ENCODE results near the gene PAPPA2.
"Not testable (repeated sequence)": the region's sequence is repeated elsewhere in the genome, so short reads cannot be mapped to it uniquely, and the experiment has no call there.

The PAPPA2 gene

GRCh38 chr1:176543360-176544129, 80.6 kb downstream of the PAPPA2 start:
- ATAC-seq (replicated peaks) (no peak), DNase-seq (no peak)
- no peak overlapping the region for H3K27ac Mint-ChIP-seq

GRCh38 chr1:176545034-176545639, 82.2 kb downstream of the PAPPA2 start:
- Mint-ChIP-seq H3K4me1 (ENCODE audit: low read depth in 2 of 2) (no peaks in the 10 kb centered on the region), H3K36me3 (ENCODE audit: insufficient read depth) (no peaks in the 10 kb centered on the region), H3K27ac (no peak overlapping the region), H3K9me3 (peaks cover 5 to 6% of the 10 kb centered on the region in 2 donors), H3K27me3 (peaks cover 0 to 6% of the 10 kb centered on the region in 2 donors), H3K4me3 (no peak overlapping the region)
- ATAC-seq (replicated peaks) (no peak), DNase-seq (no peak)

More at GRCh38 chr1:176543360-176544129, 80.6 kb downstream of the PAPPA2 start:
- Mint-ChIP-seq H3K36me3 (ENCODE audit: insufficient read depth) (no peaks in the 10 kb centered on the region), H3K27me3 (peaks cover 0 to 6% of the 10 kb centered on the region in 2 donors), H3K4me1 (ENCODE audit: low read depth in 2 of 2) (no peaks in the 10 kb centered on the region), H3K9me3 (peaks cover 6 to 8% of the 10 kb centered on the region in 2 donors), H3K4me3 (no peak overlapping the region)

GRCh38 chr1:176546825-176547224, 83.8 kb downstream of the PAPPA2 start:
- no peak overlapping the region for H3K4me3 Mint-ChIP-seq
- H3K9me3 Mint-ChIP-seq: peaks cover 0 to 7% of the 10 kb centered on the region in 2 donors
- no peaks in the 10 kb centered on the region for H3K4me1 Mint-ChIP-seq (ENCODE audit: low read depth in 2 of 2)
- no peak for ATAC-seq (replicated peaks)
- peaks cover 7 to 15% of the 10 kb centered on the region in 2 donors for H3K27me3 Mint-ChIP-seq
- no peak overlapping the region for H3K27ac Mint-ChIP-seq
- no peaks in the 10 kb centered on the region for H3K36me3 Mint-ChIP-seq (ENCODE audit: insufficient read depth)
- DNase-seq: no peak

- Mint-ChIP-seq H3K27me3 (peaks cover 46 to 49% of the 10 kb centered on the region in 2 donors), H3K27ac (no peak overlapping the region), H3K9me3 (peaks cover 0 to 9% of the 10 kb centered on the region in 2 donors), H3K36me3 (ENCODE audit: insufficient read depth) (no peaks in the 10 kb centered on the region), H3K4me3 (no peak overlapping the region), H3K4me1 (ENCODE audit: low read depth in 2 of 2) (no peaks in the 10 kb centered on the region)
- DNase-seq (no peak), ATAC-seq (replicated peaks) (no peak)
These were observed 88.2 kb downstream of the PAPPA2 start for GRCh38 chr1:176551146-176551545.

- H3K9me3 Mint-ChIP-seq: peaks cover 0 to 6% of the 10 kb centered on the region in 2 donors
- no peaks in the 10 kb centered on the region for H3K4me1 Mint-ChIP-seq (ENCODE audit: low read depth in 2 of 2)
- ATAC-seq (replicated peaks) (no peak), DNase-seq (no peak)
- H3K4me3 Mint-ChIP-seq: no peak overlapping the region
- no peak overlapping the region for H3K27ac Mint-ChIP-seq
- peaks cover 46 to 50% of the 10 kb centered on the region in 2 donors for H3K27me3 Mint-ChIP-seq
- no peaks in the 10 kb centered on the region for H3K36me3 Mint-ChIP-seq (ENCODE audit: insufficient read depth)
These were observed 89.4 kb downstream of the PAPPA2 start for GRCh38 chr1:176552217-176552991.

- H3K4me1 Mint-ChIP-seq (ENCODE audit: low read depth in 2 of 2): no peaks in the 10 kb centered on the region
- peaks cover 0 to 6% of the 10 kb centered on the region in 2 donors for H3K9me3 Mint-ChIP-seq
- H3K36me3 Mint-ChIP-seq (ENCODE audit: insufficient read depth): no peaks in the 10 kb centered on the region
- no peak for ATAC-seq (replicated peaks)
- no peak for DNase-seq
- no peak overlapping the region for H3K27ac Mint-ChIP-seq
- peaks cover 46 to 50% of the 10 kb centered on the region in 2 donors for H3K27me3 Mint-ChIP-seq
- H3K4me3 Mint-ChIP-seq: no peak overlapping the region
These were observed 90.0 kb downstream of the PAPPA2 start for GRCh38 chr1:176552999-176553398.

- H3K4me1 Mint-ChIP-seq (ENCODE audit: low read depth in 2 of 2): no peaks in the 10 kb centered on the region
- H3K9me3 Mint-ChIP-seq: peaks cover 0 to 6% of the 10 kb centered on the region in 2 donors
- H3K27ac Mint-ChIP-seq: no peak overlapping the region
- H3K36me3 Mint-ChIP-seq (ENCODE audit: insufficient read depth): no peaks in the 10 kb centered on the region
- H3K27me3 Mint-ChIP-seq: peaks cover 45 to 46% of the 10 kb centered on the region in 2 donors
- no peak overlapping the region for H3K4me3 Mint-ChIP-seq
- DNase-seq (no peak), ATAC-seq (replicated peaks) (no peak)
These were observed 93.3 kb downstream of the PAPPA2 start for GRCh38 chr1:176556288-176556687.

- DNase-seq (no peak), ATAC-seq (replicated peaks) (no peak)
- Mint-ChIP-seq H3K27me3 (peaks cover 31 to 32% of the 10 kb centered on the region in 2 donors), H3K36me3 (ENCODE audit: insufficient read depth) (no peaks in the 10 kb centered on the region), H3K27ac (no peak overlapping the region), H3K4me1 (ENCODE audit: low read depth in 2 of 2) (no peaks in the 10 kb centered on the region), H3K9me3 (peaks cover 0 to 5% of the 10 kb centered on the region in 2 donors), H3K4me3 (no peak overlapping the region)
These were observed 94.7 kb downstream of the PAPPA2 start for GRCh38 chr1:176557543-176558258.

- Mint-ChIP-seq H3K4me1 (ENCODE audit: low read depth in 2 of 2) (no peaks in the 10 kb centered on the region), H3K36me3 (ENCODE audit: insufficient read depth) (no peaks in the 10 kb centered on the region), H3K9me3 (peaks cover 0 to 5% of the 10 kb centered on the region in 2 donors), H3K27me3 (peaks cover 23 to 26% of the 10 kb centered on the region in 2 donors), H3K27ac (no peak overlapping the region), H3K4me3 (no peak overlapping the region)
- DNase-seq (no peak), ATAC-seq (replicated peaks) (no peak)
These were observed 95.6 kb downstream of the PAPPA2 start for GRCh38 chr1:176558561-176558960.

GRCh38 chr1:176559474-176559873, 96.5 kb downstream of the PAPPA2 start:
- no peak overlapping the region for H3K27ac Mint-ChIP-seq
- DNase-seq (no peak), ATAC-seq (replicated peaks) (no peak)
- H3K4me1 Mint-ChIP-seq (ENCODE audit: low read depth in 2 of 2): no peaks in the 10 kb centered on the region
- peaks cover 15 to 17% of the 10 kb centered on the region in 2 donors for H3K27me3 Mint-ChIP-seq
- H3K9me3 Mint-ChIP-seq: peaks cover 0 to 1% of the 10 kb centered on the region in 2 donors
- no peaks in the 10 kb centered on the region for H3K36me3 Mint-ChIP-seq (ENCODE audit: insufficient read depth)
- no peak overlapping the region for H3K4me3 Mint-ChIP-seq

- Mint-ChIP-seq H3K27ac (no peak overlapping the region), H3K27me3 (peaks cover 11 to 13% of the 10 kb centered on the region in 2 donors), H3K4me3 (no peak overlapping the region), H3K36me3 (ENCODE audit: insufficient read depth) (no peaks in the 10 kb centered on the region), H3K9me3 (peaks cover 0 to 1% of the 10 kb centered on the region in 2 donors), H3K4me1 (ENCODE audit: low read depth in 2 of 2) (no peaks in the 10 kb centered on the region)
- DNase-seq (no peak), ATAC-seq (replicated peaks) (no peak)
These were observed 96.9 kb downstream of the PAPPA2 start for GRCh38 chr1:176559878-176560277.

GRCh38 chr1:176560681-176561080, 97.7 kb downstream of the PAPPA2 start:
- Mint-ChIP-seq H3K4me3 (no peak overlapping the region), H3K36me3 (ENCODE audit: insufficient read depth) (no peaks in the 10 kb centered on the region), H3K27me3 (peaks cover 2 to 5% of the 10 kb centered on the region in 2 donors), H3K9me3 (peaks cover 0 to under 1% of the 10 kb centered on the region in 2 donors), H3K27ac (no peak overlapping the region), H3K4me1 (ENCODE audit: low read depth in 2 of 2) (no peaks in the 10 kb centered on the region)
- DNase-seq: no peak
- no peak for ATAC-seq (replicated peaks)

- not testable (repeated sequence) for H3K4me3 Mint-ChIP-seq; H3K4me1 Mint-ChIP-seq (ENCODE audit: low read depth in 2 of 2); DNase-seq; H3K27me3 Mint-ChIP-seq; ATAC-seq (replicated peaks); H3K9me3 Mint-ChIP-seq; H3K36me3 Mint-ChIP-seq (ENCODE audit: insufficient read depth); H3K27ac Mint-ChIP-seq
These were observed 98.8 kb downstream of the PAPPA2 start for GRCh38 chr1:176561761-176562160.
